ENCODE data around the gene OTC. TPM values are rescaled to one million over a fixed set of nuclear protein-coding genes. Genes with fewer than 3 reads are reported as not detected.

The OTC gene
- total RNA-seq, 1 experiment from 2014 or later: not detected

DNA sequence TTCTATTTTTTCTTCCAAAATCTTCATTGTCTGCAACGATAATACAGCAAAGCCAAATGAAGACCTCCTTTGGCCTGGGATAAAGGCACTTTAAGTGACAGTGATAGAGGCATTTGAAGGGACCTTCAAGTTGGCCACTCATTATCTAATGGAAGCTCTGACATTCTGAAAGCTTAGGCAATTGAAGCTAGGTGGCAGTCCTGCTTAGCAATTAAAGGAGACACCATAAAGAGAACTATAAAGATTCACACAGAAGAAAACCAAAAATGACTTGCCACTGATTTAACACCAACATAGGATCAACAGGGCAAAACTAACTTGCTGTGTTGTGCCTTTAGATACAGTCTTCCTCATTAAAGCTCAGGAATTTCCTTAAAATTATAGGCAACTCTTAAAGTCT lies 105.7 kb downstream of the OTC start:
- Histone ChIP-seq H3K36me3 (ENCODE audit: low read depth) (no peaks in the 10 kb centered on the region), H3K9me3 (ENCODE audit: insufficient read depth, low read depth) (no peaks in the 10 kb centered on the region), H2AFZ (no peak overlapping the region), H3K4me2 (no peak overlapping the region), H4K20me1 (ENCODE audit: insufficient read depth) (no peaks in the 10 kb centered on the region), H3K9me2 (ENCODE audit: insufficient read depth) (no peaks in the 10 kb centered on the region), H3K27ac (no peak overlapping the region), H3K4me1 (replicated peaks; ENCODE audit: insufficient read depth) (no peaks in the 10 kb centered on the region), H3K79me2 (ENCODE audit: low read depth) (no peaks in the 10 kb centered on the region), H3K27me3 (ENCODE audit: insufficient read depth, low read depth) (no peaks in the 10 kb centered on the region), H3F3A (ENCODE audit: insufficient read depth, low read depth) (no peaks in the 10 kb centered on the region), H3K4me3 (no peak overlapping the region)
- TF ChIP-seq EZH2 (IDR thresholded peaks at IDR 0.05; ENCODE audit: low read depth): no peak
- TF ChIP-seq, protein P1, sequence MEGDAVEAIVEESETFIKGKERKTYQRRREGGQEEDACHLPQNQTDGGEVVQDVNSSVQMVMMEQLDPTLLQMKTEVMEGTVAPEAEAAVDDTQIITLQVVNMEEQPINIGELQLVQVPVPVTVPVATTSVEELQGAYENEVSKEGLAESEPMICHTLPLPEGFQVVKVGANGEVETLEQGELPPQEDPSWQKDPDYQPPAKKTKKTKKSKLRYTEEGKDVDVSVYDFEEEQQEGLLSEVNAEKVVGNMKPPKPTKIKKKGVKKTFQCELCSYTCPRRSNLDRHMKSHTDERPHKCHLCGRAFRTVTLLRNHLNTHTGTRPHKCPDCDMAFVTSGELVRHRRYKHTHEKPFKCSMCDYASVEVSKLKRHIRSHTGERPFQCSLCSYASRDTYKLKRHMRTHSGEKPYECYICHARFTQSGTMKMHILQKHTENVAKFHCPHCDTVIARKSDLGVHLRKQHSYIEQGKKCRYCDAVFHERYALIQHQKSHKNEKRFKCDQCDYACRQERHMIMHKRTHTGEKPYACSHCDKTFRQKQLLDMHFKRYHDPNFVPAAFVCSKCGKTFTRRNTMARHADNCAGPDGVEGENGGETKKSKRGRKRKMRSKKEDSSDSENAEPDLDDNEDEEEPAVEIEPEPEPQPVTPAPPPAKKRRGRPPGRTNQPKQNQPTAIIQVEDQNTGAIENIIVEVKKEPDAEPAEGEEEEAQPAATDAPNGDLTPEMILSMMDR (conservative IDR thresholded peaks at IDR 0.05): no peak
- POLR2A ChIA-PET (ENCODE audit: unreplicated experiment): no interaction called here
- BruUV-seq (replicated peaks): no TSS peak
- CTCF ChIA-PET: no interaction called here
- intact Hi-C loops (cut with micrococcal nuclease; ENCODE audit: unreplicated experiment): no loop called here
- no peak for DNase-seq

DNA sequence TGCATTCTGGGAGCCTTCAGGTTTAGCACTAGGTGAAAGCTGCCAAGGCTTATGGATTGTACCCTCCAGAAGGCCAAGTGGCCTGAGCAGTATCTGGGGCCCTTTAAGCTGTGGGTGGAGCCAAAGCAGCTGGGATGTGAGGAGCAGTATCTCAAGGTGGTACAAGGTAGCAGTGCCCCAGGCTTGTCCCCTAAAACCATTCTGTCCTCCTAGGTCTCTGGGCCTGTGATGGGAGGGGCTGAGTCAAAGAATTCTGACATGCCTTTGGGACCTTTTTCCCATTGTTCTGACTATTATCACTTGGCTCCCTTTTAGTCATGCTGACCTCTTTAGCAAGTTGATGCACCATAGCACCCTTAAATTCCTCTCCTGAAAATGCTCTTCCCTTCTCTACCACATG lies 109.9 kb downstream of the OTC start:
- DNase-seq: no peak
- ChIA-PET CTCF (no interaction called here), POLR2A (ENCODE audit: unreplicated experiment) (no interaction called here)
- intact Hi-C loops (cut with micrococcal nuclease; ENCODE audit: unreplicated experiment): no loop called here
- Histone ChIP-seq H3K27me3 (ENCODE audit: insufficient read depth, low read depth) (no peaks in the 10 kb centered on the region), H3K9me3 (ENCODE audit: insufficient read depth, low read depth) (no peaks in the 10 kb centered on the region), H3K36me3 (ENCODE audit: low read depth) (no peaks in the 10 kb centered on the region), H3K4me2 (no peak overlapping the region), H3K4me1 (replicated peaks; ENCODE audit: insufficient read depth) (no peaks in the 10 kb centered on the region), H3K27ac (no peak overlapping the region), H3K9me2 (ENCODE audit: insufficient read depth) (no peaks in the 10 kb centered on the region), H4K20me1 (ENCODE audit: insufficient read depth) (no peaks in the 10 kb centered on the region), H3K79me2 (ENCODE audit: low read depth) (no peaks in the 10 kb centered on the region), H2AFZ (no peak overlapping the region), H3F3A (ENCODE audit: insufficient read depth, low read depth) (no peaks in the 10 kb centered on the region), H3K4me3 (no peak overlapping the region)
- no TSS peak for BruUV-seq (replicated peaks)
- TF ChIP-seq EZH2 (IDR thresholded peaks at IDR 0.05; ENCODE audit: low read depth): no peak
- TF ChIP-seq, protein P1 (conservative IDR thresholded peaks at IDR 0.05): no peak

DNA sequence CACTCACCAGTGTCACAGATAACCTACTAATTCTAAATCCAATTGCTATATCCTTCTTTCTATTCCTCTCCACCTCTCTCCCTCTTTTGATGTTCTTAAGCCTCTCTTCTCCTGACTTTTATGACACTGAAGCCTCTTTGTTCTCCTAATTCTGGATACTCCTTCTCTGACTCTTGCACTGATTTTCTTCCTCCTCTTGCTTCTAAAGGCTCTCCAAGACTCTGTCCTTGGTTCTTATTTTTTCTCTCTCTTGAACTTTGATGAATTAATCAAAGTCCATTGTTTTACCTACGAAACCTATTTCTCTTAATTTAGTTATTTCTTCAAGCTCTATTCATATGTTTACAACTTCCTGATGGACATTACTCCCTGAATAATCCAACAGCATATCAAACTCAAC lies 113.3 kb downstream of the OTC start:
- Histone ChIP-seq H3K9me2 (ENCODE audit: insufficient read depth) (no peaks in the 10 kb centered on the region), H3F3A (ENCODE audit: insufficient read depth, low read depth) (no peaks in the 10 kb centered on the region), H3K4me2 (no peak overlapping the region), H3K27me3 (ENCODE audit: insufficient read depth, low read depth) (no peaks in the 10 kb centered on the region), H3K27ac (no peak overlapping the region), H3K9me3 (ENCODE audit: insufficient read depth, low read depth) (no peaks in the 10 kb centered on the region), H2AFZ (no peak overlapping the region), H3K4me3 (no peak overlapping the region), H3K4me1 (replicated peaks; ENCODE audit: insufficient read depth) (no peaks in the 10 kb centered on the region), H3K36me3 (ENCODE audit: low read depth) (no peaks in the 10 kb centered on the region), H4K20me1 (ENCODE audit: insufficient read depth) (no peaks in the 10 kb centered on the region), H3K79me2 (ENCODE audit: low read depth) (no peaks in the 10 kb centered on the region)
- DNase-seq: no peak
- no TSS peak for BruUV-seq (replicated peaks)
- intact Hi-C loops (cut with micrococcal nuclease; ENCODE audit: unreplicated experiment): no loop called here
- TF ChIP-seq, protein P1 (conservative IDR thresholded peaks at IDR 0.05): no peak
- TF ChIP-seq EZH2 (IDR thresholded peaks at IDR 0.05; ENCODE audit: low read depth): no peak
- CTCF ChIA-PET: no interaction called here
- POLR2A ChIA-PET (ENCODE audit: unreplicated experiment): no interaction called here
